Stimulated activated CD8-positive, alpha-beta memory T cell treated with anti-CD3 and anti-CD28 coated beads, Interleukin-12 subunit alpha, Interleukin-12 subunit beta, amount 100 ng/mL, for 24 hours (primary cell): ENCODE data around the gene NEU1.
"Not testable (repeated sequence)": the region's sequence is repeated elsewhere in the genome, so short reads cannot be mapped to it uniquely, and the experiment has no call there.

Source experiments
- DNase-seq: peaks from one replicate; pipeline ENCODE4 v3.0.0-alpha.2; 2020; ENCODE audit errors: extremely low read depth

The NEU1 gene

DNA sequence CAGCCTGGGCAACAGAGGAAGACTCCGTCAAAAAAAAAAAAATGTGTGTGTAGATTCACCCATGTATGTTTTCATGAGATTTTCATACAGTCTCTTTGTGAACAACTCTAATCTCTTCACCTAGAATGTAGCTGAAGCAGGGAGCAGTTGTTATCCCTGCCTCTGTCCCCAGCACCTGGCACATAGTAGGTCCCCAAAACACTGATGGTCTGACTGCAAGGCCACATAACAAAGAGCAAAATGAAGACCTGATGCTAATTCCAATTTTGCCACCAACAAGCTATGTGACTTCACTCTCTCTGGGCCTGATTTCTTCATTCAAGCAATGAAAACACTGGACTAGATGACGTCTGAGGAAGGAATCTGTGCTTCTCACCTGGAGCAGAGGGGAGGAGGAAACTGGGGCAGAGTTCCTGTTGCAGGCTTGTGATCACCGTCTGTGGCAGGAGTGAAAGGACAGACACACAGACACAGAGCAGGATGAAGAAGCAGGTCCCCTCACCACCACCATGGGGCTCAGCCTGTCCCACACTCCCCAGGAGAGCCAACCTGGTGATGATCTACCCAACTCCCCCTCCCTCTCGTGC is 11.6 kb upstream of the NEU1 start:
- no peak for DNase-seq

DNA sequence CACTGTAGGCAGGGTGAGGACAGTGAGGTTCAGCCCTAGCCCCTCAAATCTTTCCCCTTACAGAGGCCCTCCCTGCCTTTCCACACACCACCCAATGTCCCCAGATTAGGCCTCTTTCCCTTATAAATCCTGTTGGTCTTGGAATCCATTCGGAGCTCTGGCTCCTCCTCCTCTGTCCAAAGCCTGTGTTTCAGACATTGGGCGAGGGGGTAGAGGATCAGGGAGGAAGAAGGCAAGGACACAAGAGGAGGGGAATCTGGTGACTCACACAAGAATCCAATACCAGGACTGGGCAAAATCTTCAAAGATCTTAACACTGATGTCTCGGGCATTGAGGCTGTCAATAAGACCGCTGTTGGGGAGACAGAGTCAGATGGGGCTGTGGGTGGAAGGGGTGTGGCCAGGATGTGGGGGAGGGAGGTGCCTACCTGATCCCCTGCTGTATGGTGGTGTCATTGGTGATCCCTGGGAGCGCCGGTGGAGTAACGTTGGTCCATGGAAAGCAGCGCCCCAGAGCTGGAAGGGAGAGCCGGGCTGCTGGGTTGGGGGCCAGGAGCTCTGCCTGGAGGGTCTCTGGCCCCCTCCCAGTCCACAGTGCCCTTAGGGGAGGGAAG is 8.5 kb upstream of the NEU1 start:
- DNase-seq, result no peak

GRCh38 chr6:31870385-31870921 is 7.8 kb upstream of the NEU1 start:
- no peak for DNase-seq

DNA sequence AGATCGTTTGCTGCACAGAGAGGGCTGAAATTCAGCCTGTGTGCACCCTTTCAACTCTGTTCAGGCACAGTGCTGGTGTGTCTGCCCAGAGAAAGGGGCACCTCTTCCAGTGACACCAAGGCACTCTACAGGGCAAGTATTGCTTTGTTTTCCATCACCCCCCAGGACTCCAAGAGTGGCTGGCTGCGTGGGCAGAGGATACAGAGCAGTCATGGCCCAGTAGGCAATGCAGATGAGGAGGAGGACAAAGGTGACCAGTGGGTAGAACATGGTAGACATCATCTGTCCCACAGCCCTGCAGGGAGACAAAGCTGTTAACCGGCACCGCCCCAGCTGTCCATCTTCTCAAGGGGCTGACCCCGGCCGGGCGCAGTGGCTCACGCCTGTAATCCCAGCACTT is 6.7 kb upstream of the NEU1 start:
- no peak for DNase-seq

DNA sequence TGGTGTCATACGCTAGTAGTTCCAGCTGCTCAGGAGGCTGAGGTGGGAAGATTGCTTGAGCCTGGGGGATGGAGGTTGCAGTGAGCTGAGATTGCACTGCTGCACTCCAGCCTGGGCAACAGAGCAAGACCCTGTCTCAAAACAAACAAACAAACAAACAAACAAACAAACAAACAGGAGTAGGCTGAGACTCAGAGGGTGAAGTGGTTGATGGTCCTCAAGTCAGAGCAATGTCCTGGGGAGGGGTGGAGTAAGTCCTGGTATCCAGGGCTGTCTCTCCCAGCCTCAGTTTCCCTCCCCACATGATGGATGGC is 6.0 kb upstream of the NEU1 start:
- DNase-seq, result not testable (repeated sequence)

DNA sequence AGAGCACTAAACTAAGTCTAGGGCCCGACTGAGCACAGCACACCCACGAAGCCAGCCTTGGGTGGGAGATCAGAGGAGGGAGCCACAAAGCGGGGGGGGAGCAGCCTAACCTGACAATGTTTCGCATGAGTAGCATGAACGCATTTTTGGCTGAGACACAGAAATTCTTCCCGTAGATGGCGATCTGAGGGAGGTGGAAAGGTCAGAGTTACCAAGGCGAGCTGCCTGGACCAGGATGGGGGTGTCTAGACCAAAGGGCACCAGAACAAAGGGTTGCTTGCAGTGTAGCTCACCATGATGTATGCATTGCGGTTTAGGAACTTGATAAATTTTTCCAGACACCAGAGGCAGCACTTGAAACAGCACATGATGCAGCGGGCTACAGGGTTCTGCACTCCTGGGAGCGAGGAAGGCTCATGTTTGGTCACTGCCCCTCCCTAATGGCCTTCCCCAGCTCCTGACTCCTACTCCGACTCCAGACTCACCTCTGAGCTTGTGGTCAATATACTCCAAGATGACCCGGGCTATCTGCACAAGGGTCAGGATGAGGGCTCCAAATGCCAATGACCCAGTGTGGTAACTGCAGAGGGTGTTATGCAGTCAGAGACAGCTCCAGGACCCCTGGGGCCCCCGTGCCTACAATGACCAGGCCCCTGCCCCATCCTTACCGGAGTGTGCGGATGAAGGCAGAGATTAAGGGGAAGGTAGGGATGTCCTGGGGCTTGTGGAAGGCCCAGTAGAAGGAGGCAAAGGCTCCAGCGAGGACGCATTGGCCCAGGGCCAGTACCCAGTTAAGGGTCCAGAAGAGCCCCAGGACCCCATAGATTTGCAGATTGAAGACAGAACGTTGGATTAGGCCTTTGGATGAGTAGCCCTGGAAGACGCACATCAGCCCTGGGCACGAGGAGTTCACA is 2.8 kb upstream of the NEU1 start:
- no peak for DNase-seq

GRCh38 chr6:31864818-31865204 is 2.2 kb upstream of the NEU1 start:
- no peak for DNase-seq

GRCh38 chr6:31864123-31864562 is 1.5 kb upstream of the NEU1 start:
- not testable (repeated sequence) for DNase-seq

- DNase-seq, result no peak
Observed at GRCh38 chr6:31861919-31862343, 690 bp downstream of the NEU1 start.

DNA sequence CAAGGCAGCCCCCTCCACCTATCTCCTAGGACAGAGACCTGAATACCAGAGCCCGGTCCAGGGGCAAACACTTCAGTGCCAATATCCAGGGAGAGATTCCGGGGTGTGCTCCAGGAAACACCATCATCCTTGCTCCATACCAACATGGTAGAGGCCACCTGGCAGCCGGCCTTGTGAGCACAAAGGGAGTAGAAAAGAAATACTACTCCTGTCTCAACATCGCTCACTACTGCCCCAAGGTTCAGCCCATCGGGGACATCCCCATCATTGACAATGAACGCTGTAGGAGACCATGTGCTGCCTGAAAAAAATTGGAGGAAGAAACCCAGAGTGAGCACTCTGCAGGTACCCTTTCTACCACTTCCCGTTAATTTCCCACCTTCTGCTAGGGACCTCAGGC is 1.5 kb downstream of the NEU1 start:
- DNase-seq, result no peak

GRCh38 chr6:31860349-31860748 is 2.3 kb downstream of the NEU1 start:
- DNase-seq, result no peak

- no peak for DNase-seq
Observed at GRCh38 chr6:31859923-31860322, 2.7 kb downstream of the NEU1 start.

DNA sequence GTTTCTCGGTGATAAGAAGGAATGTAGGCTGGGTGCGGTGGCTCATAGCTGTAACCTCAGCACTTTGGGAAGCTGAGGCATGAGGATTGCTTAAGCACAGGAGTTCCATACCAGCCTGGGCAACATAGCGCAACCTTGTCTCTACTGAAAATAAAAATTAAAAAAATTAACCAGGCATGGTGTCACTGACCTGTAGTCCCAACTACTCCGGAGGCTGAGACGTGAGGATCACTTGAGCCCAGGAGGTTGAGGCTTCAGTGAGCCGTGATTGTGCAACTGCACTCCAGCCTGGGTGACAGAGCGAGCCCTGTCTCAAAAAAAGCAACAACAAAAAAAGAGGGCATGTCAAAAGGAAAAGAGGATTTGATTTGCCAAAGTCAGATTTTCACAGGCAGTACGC is 3.9 kb downstream of the NEU1 start:
- DNase-seq, result no peak

DNA sequence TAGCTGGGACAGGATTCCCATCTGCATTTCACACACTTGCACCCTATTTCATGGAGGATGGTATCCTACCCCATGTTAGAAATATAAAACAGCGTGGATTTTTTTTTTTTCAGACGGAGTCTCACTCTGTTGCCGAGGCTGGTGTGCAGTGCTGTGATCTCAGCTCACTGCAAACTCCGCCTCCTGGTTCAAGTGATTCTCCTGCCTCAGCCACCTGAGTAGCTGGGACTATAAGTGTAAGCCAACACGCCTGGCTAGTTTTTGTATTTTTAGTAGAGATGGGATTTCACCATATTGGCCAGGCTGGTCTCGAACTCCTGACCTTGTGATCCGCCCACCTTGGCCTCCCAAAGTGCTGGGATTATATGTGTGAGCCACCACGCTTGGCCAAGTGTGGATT is 4.8 kb downstream of the NEU1 start:
- DNase-seq, result not testable (repeated sequence)

- DNase-seq, result not testable (repeated sequence)
Observed at GRCh38 chr6:31851980-31852718, 10.5 kb downstream of the NEU1 start.

DNA sequence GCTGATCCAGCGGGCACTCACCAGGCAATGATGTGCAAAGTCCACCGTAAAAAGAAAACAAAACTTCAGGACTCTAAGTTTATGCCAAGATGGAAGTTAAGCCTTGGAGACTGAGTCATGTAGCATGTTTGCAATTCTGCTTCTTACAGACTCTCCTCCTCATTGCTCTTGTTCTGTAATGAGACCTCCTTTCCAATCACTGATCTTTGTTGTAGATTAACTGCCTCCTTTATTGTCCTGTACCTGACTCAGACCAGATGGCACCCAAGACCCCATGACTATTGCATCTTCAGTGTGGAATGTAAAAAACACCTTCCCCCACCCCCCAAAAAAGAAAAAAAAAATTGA is 11.2 kb downstream of the NEU1 start:
- DNase-seq, result no peak

GRCh38 chr6:31850765-31851484 is 11.7 kb downstream of the NEU1 start:
- DNase-seq, result no peak

- DNase-seq, result no peak
Observed at GRCh38 chr6:31847276-31847978, 15.2 kb downstream of the NEU1 start.

- no peak for DNase-seq
Observed at GRCh38 chr6:31844507-31844906, 18.1 kb downstream of the NEU1 start.

- DNase-seq, result no peak
Observed at GRCh38 chr6:31842053-31842452, 20.6 kb downstream of the NEU1 start.

- not testable (repeated sequence) for DNase-seq
Observed at GRCh38 chr6:31839779-31840126, 22.9 kb downstream of the NEU1 start.
